Hepatocyte (in vitro differentiated cells): ENCODE results near the gene HNRNPLL.

Source experiments
- CTCF ChIP-seq: fragments of 200-600 bp; sonication (generic); IDR thresholded peaks from 2 replicates; pipeline ENCODE4 v1.5.1; 2016; ENCODE audit warnings: antibody characterized with exemption, mild to moderate bottlenecking; ENCODE audit not compliant: poor library complexity
- EZH2 ChIP-seq: fragments of 200-600 bp; sonication (generic); IDR thresholded peaks from 2 replicates; pipeline ENCODE4 v1.6.1; 2016; ENCODE audit warnings: antibody characterized with exemption, mild to moderate bottlenecking, borderline replicate concordance

- TF ChIP-seq CTCF: no peak
- no peak for TF ChIP-seq EZH2
Measured at GRCh38 chr2:38602136-38602731, 494 bp downstream of the HNRNPLL start.
